ENCODE measurements around the gene MC1R.

DNA sequence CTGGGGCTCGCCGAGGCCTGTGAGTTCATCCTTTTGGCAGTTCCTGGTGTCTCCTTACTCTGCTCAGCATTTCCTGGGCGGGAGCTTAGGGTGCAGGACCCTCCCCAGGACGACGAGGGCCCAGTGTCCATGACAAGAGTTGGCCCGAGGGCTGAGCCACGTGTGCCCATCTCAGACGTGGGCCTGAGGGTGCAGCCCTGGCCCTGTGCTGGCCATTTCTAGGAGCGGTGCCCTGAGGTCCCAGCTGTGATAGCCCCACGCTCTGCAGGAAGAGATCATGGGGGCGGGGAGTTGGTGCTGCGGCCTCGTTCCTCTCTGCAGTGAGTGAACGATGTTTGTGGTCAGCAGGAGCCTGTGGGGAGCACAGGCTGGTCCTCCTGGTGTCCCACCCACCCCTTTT is 6.0 kb upstream of the MC1R start:
- TF ChIP-seq, protein P1, sequence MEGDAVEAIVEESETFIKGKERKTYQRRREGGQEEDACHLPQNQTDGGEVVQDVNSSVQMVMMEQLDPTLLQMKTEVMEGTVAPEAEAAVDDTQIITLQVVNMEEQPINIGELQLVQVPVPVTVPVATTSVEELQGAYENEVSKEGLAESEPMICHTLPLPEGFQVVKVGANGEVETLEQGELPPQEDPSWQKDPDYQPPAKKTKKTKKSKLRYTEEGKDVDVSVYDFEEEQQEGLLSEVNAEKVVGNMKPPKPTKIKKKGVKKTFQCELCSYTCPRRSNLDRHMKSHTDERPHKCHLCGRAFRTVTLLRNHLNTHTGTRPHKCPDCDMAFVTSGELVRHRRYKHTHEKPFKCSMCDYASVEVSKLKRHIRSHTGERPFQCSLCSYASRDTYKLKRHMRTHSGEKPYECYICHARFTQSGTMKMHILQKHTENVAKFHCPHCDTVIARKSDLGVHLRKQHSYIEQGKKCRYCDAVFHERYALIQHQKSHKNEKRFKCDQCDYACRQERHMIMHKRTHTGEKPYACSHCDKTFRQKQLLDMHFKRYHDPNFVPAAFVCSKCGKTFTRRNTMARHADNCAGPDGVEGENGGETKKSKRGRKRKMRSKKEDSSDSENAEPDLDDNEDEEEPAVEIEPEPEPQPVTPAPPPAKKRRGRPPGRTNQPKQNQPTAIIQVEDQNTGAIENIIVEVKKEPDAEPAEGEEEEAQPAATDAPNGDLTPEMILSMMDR (IDR thresholded peaks at IDR 0.05; ENCODE audit: low read depth, low read length), result no peak
- TF ChIP-seq POLR2A (IDR thresholded peaks at IDR 0.05; ENCODE audit: extremely low read depth, insufficient read length), result no peak
- TF ChIP-seq, protein P2, sequence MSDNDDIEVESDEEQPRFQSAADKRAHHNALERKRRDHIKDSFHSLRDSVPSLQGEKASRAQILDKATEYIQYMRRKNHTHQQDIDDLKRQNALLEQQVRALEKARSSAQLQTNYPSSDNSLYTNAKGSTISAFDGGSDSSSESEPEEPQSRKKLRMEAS (IDR thresholded peaks at IDR 0.05; ENCODE audit: low read depth, low read length), result no peak
